Sigmoid colon (tissue), 7 donors: ENCODE data around the gene EIF2S3. TPM values are rescaled to one million over a fixed set of nuclear protein-coding genes. Genes with fewer than 3 reads are reported as not detected.
A peak's percentile ranks its signal among the peaks of the same experiment; 100 is the strongest.

Experiments used
- DNase-seq: peaks from one replicate; pipeline ENCODE4 v3.0.0-alpha.2; 2019
- H3K27ac ChIP-seq, 4 donors: fragments of 200-600 bp; sonication (generic); one replicate each; pipeline ENCODE4 v1.5.1; 2016 to 2019; ENCODE audit warnings: mild to moderate bottlenecking in 1 of 4
- H3K27me3 ChIP-seq, 3 donors: fragments of 200-600 bp; sonication (generic); one replicate each; pipeline ENCODE4 v1.5.1; 2019; ENCODE audit warnings: mild to moderate bottlenecking in 1 of 3
- H3K36me3 ChIP-seq, 4 donors: fragments of 200-600 bp; sonication (generic); one replicate each; pipeline ENCODE4 v1.5.1; 2016 to 2019
- H3K4me1 ChIP-seq, 4 donors: fragments of 200-600 bp; sonication (generic); one replicate each; pipeline ENCODE4 v1.5.1; 2017 to 2019
- H3K4me3 ChIP-seq, 4 donors: fragments of 200-600 bp; sonication (generic); one replicate each; pipeline ENCODE4 v1.5.1; 2017 to 2019; ENCODE audit warnings: mild to moderate bottlenecking in 2 of 4, moderate library complexity in 1 of 4
- H3K9me3 ChIP-seq, 4 donors: fragments of 200-600 bp in 3 of 4; sonication (generic) in 3 of 4; one replicate each; pipeline versions ENCODE4 v1.5.1 to v1.6.1; 2013 to 2019
- CTCF ChIP-seq, 4 experiments: fragments of 450-650 bp in 3 of 4; fragments of 200-600 bp in 1 of 4; IDR thresholded peaks; one replicate each; pipeline ENCODE4 v1.5.1; 2016 to 2019; ENCODE audit warnings: antibody characterized with exemption in 4 of 4, mild to moderate bottlenecking in 3 of 4, moderate library complexity in 2 of 4
- EP300 ChIP-seq, 4 donors: sonication (generic); formaldehyde crosslinking; IDR thresholded peaks; one replicate each; pipeline ENCODE4 v1.6.1; 2017; ENCODE audit warnings: antibody characterized with exemption in 4 of 4
- POLR2A ChIP-seq, 2 donors: fragments of 450-650 bp; IDR thresholded peaks; one replicate each; pipeline ENCODE4 v1.6.1; 2016; ENCODE audit warnings: antibody characterized with exemption in 2 of 2, mild to moderate bottlenecking in 2 of 2, moderate library complexity in 2 of 2
- POLR2AphosphoS5 ChIP-seq, 4 donors: sonication (generic); formaldehyde crosslinking; IDR thresholded peaks; one replicate each; pipeline ENCODE4 v1.6.1; 2017; ENCODE audit warnings: antibody characterized with exemption in 4 of 4
- WGBS, 2 donors: extraction: QIAGEN DNeasy Blood & Tissue Kit; methylation state at CpG; one replicate each; pipeline ENCODE4 v1.1.7; 2013; 5-methylcytosine and 5-hydroxymethylcytosine counted together
- intact Hi-C: fragments of 100-400 bp; cut with DNase I; formaldehyde crosslinking; loops from one replicate; pipeline ENCODE4 v1.15.1; 2023
- polyA plus RNA-seq, 3 donors: library from polyadenylated mRNA; stranded (reverse); fragments of 200-250 nt; gene quantifications; one replicate each; pipeline ENCODE4 v1.2.3, GENCODE V29; 2013
- total RNA-seq, 4 donors: library from RNA; depleted of rRNA; stranded (reverse); fragments of >200 nt; gene quantifications; one replicate each; pipeline ENCODE4 v1.1.0, GENCODE V29; 2016
- donor health status: healthy with polysubstance abuse.
- donor health status: Bipolar disorder and iron deficiency.
- donor health status: healthy.

The EIF2S3 gene
- 100 to 1,000 TPM; 134 to 222 (median 143) TPM for total RNA-seq
- 10 to 100 TPM; 73.5 to 100.0 (median 75.7) TPM for polyA plus RNA-seq

GRCh38 chrX:24054182-24055042, at the start of gene EIF2S3:
Gene EIF2S3 (plus strand): TSS chrX:24054956. CDS start chrX:24054969, 13 bp downstream.
- peaks cover 0 to 6% (median 0%) of the 10 kb centered on the region in 4 donors for H3K4me1 ChIP-seq
- intact Hi-C loops = loop anchor here (1.0 to 10.0 kb wide), 4 partner anchors 96 to 310 kb away; partner anchors contain the start of genes ACOT9, APOO and SAT1
- no peaks in the 10 kb centered on the region for H3K9me3 ChIP-seq
- H3K27me3 ChIP-seq = no peaks in the 10 kb centered on the region
- peak; percentile 41 to 72 (median 64) for TF ChIP-seq POLR2AphosphoS5 (IDR thresholded peaks at IDR 0.05)
- peak in 1 of 4 donors; percentile 65 for TF ChIP-seq EP300 (IDR thresholded peaks at IDR 0.05)
- TF ChIP-seq CTCF (IDR thresholded peaks at IDR 0.05) = peak in 3 of 4 experiments; percentile 32 to 43 (median 43)
- TF ChIP-seq POLR2A (IDR thresholded peaks at IDR 0.05) = peak in 1 of 2 donors; percentile 27
- peak; percentile 96 for DNase-seq
- WGBS, 2 donors = 0% methylated on average over 57 of the region's 57 CpGs
- H3K36me3 ChIP-seq = peaks cover 0 to 11% (median 6%) of the 10 kb centered on the region in 4 donors
- peak within 1 kb of the TSS in 2 of 4 donors; percentile 89 to 91 for H3K27ac ChIP-seq
- H3K4me3 ChIP-seq = peak within 1 kb of the TSS in 3 of 4 donors; percentile 67 to 81 (median 70)

GRCh38 chrX:24005028-24005427, 49.7 kb upstream of the EIF2S3 start:
- no peak for TF ChIP-seq POLR2AphosphoS5 (IDR thresholded peaks at IDR 0.05)
- TF ChIP-seq EP300 (IDR thresholded peaks at IDR 0.05) = no peak
- TF ChIP-seq CTCF (IDR thresholded peaks at IDR 0.05) = no peak
- TF ChIP-seq POLR2A (IDR thresholded peaks at IDR 0.05) = no peak
- Histone ChIP-seq H3K9me3 (no peaks in the 10 kb centered on the region), H3K27me3 (no peaks in the 10 kb centered on the region), H3K27ac (no peak overlapping the region), H3K4me3 (no peak overlapping the region), H3K36me3 (peaks cover 0 to 5% (median 0%) of the 10 kb centered on the region in 4 donors), H3K4me1 (no peaks in the 10 kb centered on the region)
- 72 to 79% methylated on average over 1 of the region's 1 CpG for WGBS, 2 donors
- no peak for DNase-seq
- intact Hi-C loops = no loop called here

- intact Hi-C loops = no loop called here
- no peak for TF ChIP-seq EP300 (IDR thresholded peaks at IDR 0.05)
- TF ChIP-seq CTCF (IDR thresholded peaks at IDR 0.05) = no peak
- TF ChIP-seq POLR2AphosphoS5 (IDR thresholded peaks at IDR 0.05) = no peak
- no peak for TF ChIP-seq POLR2A (IDR thresholded peaks at IDR 0.05)
- Histone ChIP-seq H3K9me3 (no peaks in the 10 kb centered on the region), H3K4me1 (no peaks in the 10 kb centered on the region), H3K36me3 (peaks cover 0 to 5% (median 0%) of the 10 kb centered on the region in 4 donors), H3K27ac (no peak overlapping the region), H3K27me3 (no peaks in the 10 kb centered on the region), H3K4me3 (no peak overlapping the region)
- 94 to 95% methylated on average over 9 of the region's 9 CpGs for WGBS, 2 donors
- no peak for DNase-seq
Measured at GRCh38 chrX:24005867-24006266, 48.9 kb upstream of the EIF2S3 start.

GRCh38 chrX:24012266-24012665, 42.5 kb upstream of the EIF2S3 start:
- WGBS, 2 donors = 97 to 98% methylated on average over 1 of the region's 1 CpG
- H3K36me3 ChIP-seq = no peaks in the 10 kb centered on the region
- intact Hi-C loops = loop anchor here (10.0 kb wide), 1 partner anchor 57 kb away; no protein-coding TSS in a partner anchor
- H3K4me3 ChIP-seq = no peak overlapping the region
- H3K4me1 ChIP-seq = no peaks in the 10 kb centered on the region
- no peak overlapping the region for H3K27ac ChIP-seq
- no peaks in the 10 kb centered on the region for H3K9me3 ChIP-seq
- TF ChIP-seq EP300 (IDR thresholded peaks at IDR 0.05) = no peak
- no peak for TF ChIP-seq POLR2A (IDR thresholded peaks at IDR 0.05)
- TF ChIP-seq CTCF (IDR thresholded peaks at IDR 0.05) = no peak
- TF ChIP-seq POLR2AphosphoS5 (IDR thresholded peaks at IDR 0.05) = no peak
- no peaks in the 10 kb centered on the region for H3K27me3 ChIP-seq
- no peak for DNase-seq
